GM19468 (cell line): ENCODE measurements around the gene PCARE.

Experiments used
- ATAC-seq: cut with Tn5 transposase; IDR thresholded peaks from one replicate; pipeline ENCODE4 v1.9.1; 2021; ENCODE audit warnings: mild to moderate bottlenecking, moderate library complexity, moderate number of reproducible peaks; ENCODE audit not compliant: unreplicated experiment; ENCODE audit errors: extremely low read depth

The PCARE gene

DNA sequence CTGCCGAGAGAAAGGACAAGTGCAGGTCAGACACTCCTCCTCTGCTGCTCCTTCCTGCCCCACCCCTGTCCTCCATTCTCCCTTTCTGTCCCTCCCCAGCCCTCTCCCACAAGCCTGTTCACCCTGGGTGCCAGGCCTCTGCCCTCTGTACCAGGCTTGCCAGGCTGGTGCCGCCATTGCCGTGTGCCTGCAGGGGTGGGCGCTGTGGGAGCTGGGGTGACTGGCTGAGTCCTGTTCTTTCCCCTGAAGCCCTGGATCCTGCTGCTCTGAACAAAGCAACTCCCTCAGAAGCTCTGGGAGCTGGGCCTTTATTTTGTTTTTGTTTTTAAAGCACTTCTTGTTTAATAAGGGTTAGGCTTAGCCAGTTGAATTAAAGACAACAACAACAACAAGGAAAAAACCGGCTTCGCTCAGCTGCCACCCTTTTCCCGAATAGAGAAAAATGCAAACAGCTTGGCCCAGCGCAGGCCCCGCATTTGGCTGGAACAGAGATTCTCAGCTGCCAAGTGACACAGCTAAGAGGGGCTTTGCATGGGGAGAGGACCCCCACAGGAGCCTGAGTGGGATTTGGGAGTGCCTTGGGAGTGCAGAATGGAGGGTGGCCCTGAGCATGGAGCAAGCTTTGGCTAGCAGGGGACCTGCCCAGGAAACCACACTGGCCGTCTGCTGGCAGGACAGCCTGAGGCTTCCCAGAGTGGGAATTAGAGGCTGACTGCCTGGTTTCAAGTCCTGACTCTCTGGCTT, 9.1 kb downstream of the PCARE start:
- ATAC-seq: no peak

DNA sequence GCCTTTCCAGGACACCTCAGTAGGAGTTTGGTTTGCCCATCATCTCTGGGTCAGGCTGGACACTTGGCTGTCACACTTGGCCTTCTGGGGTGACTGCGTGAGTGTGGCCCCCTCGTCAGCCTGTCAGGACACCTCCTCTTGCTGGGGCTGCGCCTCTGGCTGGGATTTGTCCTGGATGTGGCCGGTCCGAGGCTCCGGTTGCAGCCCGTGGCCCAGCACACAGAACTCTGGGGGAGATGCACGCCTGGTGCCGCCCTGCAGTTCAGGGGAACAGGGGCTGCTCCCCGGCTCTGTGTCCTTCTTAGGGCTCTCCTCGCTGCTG, 9.6 kb downstream of the PCARE start:
- ATAC-seq: no peak

DNA sequence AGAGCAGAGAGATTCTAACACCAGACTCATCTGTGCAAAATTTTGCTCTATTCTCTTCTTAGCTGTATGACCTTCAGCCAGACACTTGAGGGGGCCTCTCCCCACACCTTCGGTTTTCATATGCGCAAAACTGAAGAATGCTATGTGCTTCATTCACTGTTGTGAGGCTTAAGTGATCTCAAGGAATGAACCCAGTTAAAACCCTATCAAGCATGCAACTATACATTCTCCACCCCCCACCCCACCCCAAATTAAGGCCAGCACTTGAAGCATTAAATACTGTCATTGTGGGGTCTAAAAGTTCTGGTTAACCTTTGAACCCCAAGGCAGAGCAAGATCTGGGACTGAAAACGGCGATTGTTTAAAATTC, 10.0 kb downstream of the PCARE start:
- no peak for ATAC-seq

DNA sequence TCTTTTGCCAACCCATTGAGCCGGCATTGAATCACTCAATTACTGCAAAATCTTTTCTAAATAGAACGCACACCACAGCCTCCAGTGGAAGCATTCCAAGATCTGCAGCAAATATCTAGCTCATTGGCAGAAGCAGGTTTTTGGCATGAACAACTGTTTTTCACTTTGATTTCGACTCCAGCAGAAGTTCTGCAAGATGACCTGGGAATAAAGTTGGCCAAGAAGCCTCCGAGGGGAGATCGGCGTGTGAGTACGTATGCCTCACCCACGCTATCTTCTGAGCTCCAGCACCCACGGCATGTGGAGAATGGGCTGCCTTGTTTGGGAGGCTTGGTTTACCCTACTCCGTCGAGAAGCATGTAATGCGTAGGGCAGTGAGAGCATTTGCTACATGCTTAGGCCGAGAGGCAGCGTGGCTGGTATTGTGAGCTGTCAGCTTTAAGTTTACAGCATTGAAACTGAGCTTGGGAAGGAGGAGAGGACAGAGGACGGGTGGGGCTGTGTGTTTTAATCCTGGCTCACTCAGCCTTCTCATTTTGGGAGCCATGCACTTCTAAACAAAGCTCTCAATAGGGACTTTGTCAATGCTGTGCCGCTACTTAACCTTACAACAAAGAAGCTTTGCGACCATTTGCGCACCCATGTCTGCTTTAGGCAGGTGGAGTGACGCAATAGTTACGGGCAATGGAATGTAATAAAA, 10.5 kb downstream of the PCARE start:
- no peak for ATAC-seq

DNA sequence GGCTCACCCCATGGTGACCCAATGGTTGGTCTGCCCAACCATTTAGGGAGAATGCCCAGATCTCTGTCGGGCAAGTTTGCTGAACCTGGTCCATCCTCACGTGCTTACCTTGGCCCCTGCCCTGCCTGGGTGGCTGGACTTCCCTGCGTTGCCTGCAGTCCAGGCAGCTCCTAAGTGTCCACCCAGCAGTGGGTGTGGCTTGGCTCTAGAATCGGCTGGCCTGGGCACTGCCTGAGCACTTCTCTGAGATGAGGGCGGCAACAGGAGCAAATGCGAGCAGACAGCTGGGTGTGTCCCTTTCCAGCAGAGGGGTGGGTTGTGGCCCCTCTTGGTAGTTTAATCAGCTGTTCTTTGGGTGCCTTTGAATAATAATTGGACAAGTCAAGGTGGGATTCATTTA, 11.3 kb downstream of the PCARE start:
- ATAC-seq: no peak

DNA sequence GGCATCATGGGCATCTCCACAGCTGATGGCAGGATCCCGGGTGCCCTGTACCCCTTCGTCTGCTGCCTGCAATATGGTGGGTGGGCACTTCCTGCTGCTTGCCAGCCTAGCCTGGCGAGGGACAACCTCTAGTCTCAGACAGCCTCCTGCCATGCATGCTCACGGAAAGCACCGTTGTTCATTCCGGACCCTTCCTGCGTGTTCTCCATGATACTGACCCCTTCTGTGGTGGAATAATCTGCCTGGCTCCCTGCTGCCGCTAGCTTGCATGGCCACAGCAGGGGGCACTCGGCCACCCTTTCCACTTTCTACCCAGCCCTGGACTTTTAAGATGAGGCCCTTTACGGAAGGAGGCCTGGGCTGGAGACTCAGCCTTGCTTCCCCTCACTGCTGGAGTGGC, 12.0 kb downstream of the PCARE start:
- ATAC-seq: no peak

DNA sequence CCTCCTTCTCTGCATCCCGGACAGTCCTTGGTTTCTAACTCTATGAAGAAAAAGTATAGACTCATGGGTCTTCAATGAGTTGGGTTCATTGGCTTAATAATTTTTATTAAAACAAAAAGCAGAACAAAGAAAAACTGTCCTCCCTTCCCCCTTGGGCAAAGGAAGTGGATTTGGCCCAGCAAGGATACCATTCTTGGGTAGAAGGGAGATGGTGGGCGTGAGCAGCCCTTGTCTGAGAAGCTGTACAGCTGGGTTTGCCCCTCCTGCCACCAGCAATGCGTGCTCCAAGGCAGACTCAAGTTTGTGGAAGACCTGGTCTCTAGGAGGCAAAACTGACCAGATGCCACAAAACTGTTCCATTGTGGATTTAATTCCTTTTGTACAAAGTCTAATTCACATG, 12.7 kb downstream of the PCARE start:
- ATAC-seq: no peak

DNA sequence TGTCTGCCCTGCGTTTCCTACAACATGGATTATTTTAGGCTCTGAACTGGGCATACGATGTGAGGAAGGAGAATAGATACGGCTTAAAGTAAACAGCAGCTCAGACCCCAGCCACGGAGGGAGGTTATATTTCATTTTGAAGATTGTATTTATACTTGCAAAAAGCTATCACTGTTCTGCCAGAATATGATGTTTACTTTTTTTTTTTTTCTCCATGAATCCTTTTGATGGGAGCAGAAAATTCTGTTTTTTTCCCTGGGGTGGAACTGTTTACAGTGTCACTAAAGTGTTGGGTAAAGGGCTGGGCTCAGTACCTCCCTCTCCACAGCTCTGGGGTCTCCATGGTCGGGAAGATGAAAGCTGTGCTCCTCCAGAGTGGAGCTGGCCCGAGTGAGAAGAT, 13.1 kb downstream of the PCARE start:
- ATAC-seq: no peak

DNA sequence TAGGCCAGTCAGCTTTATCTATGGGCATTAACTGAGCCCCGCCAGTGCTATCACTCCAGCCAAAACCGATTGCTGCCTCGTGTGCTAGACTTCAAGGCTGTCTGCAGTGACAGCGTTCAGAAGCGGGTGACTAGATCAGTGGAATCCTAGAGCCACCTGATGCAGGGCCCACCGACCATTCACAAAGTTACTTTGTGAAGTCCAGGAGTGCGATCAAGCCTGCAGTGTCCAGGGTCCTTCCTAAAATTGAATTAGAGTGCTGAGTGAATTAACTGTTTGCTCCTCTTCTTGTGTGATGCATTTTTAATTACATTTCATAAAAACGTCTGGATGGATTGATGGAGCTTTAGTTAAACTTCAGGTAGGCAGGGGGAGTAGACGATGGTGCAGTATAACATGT, 13.9 kb downstream of the PCARE start:
- ATAC-seq: no peak

DNA sequence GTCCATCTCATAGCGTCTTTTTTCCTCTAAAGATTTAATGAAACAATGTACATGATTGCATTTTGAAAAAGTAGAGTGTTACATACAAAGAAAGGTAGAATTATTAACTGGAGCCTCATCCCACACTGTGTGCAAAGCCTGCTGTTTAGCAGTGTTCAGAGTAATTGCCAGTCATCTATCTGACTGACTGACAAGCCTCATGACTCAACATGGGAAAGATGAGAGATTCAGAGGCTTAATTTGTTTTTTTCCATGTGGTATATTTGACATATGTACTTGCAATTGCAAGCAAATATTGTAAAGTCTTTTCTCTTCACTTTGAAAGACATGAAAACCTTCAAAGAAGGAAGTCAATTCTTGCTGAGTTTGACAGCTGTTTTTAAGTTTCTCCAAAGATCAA, 14.7 kb downstream of the PCARE start:
- no peak for ATAC-seq

DNA sequence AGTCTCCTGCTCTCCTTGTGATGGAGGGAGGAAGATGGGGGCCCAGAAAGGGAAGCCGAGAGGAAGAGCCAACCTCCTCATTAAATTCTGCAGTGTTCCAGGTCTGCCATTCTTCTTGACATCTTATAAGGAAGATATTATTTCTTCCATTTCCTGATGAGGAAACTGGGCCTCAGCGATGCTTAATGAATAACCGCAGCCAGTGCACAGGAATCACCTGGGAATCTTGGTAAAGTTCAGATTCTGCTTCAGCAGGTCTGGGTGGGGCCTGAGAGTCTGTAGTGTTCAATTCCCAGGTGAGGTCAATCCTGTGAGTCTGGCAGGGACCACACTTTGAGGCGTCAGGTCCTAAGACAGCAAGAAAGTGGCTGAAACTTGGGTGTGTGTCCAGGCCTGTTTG, 17.3 kb downstream of the PCARE start:
- no peak for ATAC-seq

DNA sequence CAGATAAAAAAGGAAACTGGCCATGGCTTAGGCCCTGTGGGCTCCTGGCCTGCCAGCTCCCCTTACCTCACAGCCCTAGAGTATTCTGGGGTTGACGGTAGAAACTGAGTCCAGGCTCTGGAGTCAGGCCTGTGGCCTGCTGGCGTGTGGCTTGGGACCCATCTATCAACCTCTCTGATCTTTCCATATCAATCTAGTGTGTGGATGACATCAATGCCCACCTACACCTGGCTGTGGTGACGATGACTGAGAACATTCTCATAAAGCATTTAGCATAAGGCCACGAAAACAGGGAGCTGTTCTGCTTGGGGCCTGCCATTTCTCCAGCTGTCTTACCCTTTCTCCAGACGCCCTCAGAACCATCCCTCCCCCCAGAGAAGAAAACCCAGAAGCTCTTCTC, 17.9 kb downstream of the PCARE start:
- ATAC-seq: no peak

DNA sequence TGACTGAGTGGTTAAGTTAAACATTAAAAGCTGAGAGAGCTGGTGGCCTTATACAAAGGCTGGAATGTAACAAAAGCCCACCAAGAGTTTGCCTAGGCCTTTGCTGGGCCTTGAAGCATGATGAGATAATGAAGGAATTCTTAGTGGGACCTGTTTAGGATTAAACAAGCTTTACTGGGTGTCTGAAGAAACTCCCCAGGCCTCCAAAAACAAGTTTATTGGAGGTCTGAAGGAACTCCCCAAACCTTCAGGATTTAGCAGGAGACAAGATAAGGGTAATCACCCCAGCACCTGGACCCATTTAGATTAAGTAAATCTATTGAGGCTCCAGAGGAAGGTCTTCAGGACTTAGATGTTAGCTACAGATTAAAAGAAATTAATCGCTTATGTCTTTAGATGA, 18.7 kb downstream of the PCARE start:
- ATAC-seq: no peak

DNA sequence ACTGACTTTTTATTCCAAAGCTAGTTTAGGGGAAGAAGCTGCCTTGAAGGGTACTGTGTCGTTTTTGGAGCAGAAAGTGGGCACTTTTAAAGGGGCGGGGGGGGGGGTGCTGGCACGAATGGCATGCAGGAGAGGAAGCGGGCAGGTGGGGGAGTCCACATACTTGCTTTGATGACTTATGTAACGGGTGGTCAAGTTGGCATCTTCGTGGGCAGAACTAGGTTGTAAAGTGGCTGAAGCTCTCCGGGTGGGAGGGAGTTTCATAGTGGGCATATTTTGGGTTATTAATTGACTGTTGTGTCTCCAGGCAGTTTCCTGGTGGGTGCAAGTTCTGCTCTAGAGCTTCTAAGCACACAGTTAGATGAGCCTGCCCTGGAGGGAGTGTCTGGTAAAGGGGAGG, 19.9 kb downstream of the PCARE start:
- no peak for ATAC-seq

DNA sequence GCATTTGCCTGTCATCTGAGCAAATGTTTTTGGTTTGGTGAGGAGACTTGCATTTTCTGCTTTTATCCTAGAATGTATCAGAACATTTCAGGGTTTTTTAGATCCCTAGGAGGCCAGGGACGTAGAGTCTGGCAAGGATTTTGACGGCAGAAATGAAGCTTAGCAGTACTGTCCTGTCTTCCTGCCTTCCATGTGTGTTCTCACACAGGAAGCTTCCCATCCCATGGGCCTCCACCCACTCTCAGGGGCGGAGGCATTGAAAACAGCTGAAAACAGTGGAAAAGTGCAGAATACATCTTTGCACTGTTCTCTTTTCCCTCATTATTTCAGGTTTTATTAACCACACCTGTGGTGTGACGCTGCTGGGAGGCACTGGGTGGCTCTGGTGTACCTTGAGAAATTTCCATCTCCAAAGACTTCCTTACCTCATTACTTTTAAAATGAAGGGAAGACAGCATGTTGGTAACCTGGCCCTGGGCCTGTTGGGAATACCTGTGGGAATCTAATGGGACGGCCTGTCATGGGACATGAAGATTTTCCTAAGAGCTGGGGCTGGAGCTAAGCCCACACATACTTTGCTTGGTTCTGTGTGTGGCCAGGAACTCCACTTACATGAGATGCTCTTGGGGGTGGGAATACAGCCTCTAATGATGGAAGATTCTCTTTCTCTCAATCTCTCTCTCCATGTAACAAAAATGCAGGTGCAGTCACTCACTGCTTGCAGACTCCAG, 20.5 kb downstream of the PCARE start:
- ATAC-seq: no peak

DNA sequence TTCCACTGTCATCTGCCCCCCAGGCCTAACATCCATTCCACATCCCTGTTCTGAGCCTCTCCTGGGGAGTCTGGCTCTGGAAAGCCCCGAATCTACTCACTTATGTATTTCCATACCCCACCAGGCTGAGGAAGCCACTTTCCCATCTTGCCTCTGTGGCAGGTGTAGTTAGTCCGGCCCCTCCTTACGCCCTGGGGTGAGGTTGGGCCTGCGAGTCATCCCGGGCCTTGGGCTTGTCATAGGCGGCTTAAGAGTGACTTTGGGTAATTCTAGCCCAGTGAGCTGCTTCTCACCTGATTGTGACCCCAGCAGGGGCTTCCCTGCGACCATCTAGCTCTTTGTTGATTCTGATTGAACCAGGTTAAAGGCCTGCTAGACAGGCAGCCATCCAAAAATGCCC, 21.1 kb downstream of the PCARE start:
- no peak for ATAC-seq

DNA sequence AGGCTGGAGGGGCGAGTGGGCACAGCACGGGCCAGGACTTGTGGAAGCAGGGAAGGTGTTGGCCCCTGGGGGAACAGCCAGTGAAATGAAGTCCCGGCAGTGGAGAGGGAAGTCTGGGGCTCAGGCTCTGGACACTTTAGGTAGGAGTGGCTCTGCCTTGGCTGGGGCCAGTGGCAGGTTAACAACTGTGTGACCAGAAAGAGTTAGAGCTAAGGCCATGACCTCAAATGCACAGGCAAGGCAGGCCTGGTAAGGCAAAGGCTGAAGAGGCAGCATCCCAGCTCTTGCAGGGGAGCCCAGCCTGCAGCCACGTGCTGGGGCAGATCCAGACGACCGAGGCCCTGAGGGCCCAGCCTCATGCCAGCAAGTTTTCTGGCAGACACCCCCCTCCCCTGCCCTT, 21.5 kb downstream of the PCARE start:
- ATAC-seq: no peak

DNA sequence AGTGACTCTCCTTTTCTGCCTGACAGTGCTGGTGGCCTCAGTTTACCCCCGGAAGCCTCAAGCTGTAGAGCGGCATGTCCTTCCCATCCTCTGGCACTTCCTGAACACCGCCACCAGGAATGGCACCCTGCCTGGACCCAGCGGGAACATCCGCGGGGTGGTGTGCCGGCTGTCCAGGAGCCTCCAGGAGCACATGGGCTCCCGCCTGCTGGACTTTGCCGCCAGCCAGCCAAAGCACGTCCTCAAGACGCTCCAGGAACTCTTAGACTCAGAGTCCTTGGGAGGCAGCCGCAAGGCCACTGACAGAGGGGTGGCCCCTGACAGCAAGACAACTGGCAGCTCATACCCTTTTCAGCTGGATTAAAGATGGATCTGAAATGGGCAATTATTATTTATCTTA, 22.6 kb downstream of the PCARE start:
- no peak for ATAC-seq

DNA sequence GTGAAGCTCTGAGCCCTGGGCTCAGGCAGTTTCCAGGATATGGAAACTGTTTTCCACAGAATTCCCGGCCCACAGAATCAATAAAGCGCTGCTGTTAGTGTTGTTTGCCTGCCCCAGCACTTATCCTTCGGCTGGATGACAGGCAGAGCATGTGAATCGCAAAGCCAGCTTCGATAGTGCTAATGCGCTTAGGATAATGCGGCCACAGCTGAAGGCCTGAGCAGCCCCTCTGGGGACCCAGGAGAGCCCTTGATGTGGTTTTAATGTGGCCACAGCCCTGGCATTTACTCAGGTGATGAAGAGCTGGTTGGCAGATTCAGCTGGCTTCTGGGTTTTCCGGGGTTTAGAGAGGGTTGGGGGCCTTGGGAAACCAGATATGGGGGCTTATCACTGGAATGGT, 23.7 kb downstream of the PCARE start:
- no peak for ATAC-seq

DNA sequence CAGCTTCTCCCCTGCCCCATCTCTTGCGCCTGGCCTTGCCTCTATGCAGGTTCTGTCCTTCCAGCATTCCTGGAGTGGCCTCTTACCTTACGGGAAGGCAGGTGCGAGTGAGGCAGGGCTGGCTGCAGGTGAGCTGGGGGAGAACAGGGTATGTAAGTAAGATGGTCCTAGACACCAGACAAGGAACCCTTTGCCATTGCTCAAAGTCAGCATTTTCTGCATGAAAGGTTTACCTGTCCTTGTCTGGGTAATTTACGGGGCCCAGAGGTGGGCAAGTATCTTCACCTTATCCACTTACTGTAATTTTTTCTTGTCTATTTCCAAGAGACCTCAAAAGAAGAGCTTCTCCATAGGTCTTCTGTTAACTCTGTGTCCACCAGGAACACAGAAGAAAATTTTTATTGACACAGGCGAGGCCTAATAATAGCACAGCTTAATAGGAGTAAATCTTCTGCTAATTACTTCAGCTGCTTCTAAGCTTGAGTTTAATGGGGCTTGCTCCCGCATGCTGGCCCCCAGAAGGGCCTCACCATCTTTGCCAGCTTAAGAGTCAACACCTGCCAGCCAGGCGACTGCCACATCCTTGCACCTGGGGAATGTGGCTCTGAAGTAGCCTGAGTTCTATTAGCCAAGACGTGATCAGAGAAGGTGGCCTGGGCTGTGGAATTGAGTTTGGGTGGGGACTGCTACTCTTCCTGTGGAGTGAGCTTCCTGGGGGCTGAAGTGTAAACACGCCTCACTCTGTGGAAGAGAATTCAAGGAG, 27.1 kb downstream of the PCARE start:
- ATAC-seq: no peak

DNA sequence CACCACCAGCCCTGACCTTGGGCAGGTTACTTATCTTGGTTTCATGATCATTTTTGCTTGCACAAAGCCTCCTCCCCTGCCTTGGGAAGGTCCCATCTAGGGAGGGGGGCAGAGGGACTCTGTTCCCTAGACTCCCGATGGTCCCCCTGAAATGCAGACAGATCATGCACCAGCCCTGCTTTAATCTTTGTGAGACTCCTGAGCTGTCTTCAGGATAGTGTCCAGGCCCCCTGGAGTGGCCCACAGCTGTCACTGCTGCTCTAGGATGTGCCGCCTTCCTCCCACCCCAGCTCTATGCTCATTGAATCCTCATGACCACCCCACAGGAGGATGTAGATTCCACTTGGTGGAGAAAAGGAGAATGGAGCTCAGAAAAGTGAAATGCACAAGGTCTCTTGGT, 28.0 kb downstream of the PCARE start:
- no peak for ATAC-seq
